ENCODE results near the gene FANCC.

The FANCC gene

GRCh38 chr9:95174038-95174437, 143.5 kb downstream of the FANCC start:
- H3K4me3 Mint-ChIP-seq: no peak overlapping the region
- DNase-seq (ENCODE audit: low spot score): no peak
- H3K27ac Mint-ChIP-seq: no peak overlapping the region
- H3K36me3 Mint-ChIP-seq (ENCODE audit: low read depth): peaks cover 6% of the 10 kb centered on the region
- H3K9me3 Mint-ChIP-seq: no peaks in the 10 kb centered on the region
- H3K4me1 Mint-ChIP-seq (ENCODE audit: low read depth): peaks cover 18% of the 10 kb centered on the region
- H3K27me3 Mint-ChIP-seq (ENCODE audit: low read depth): no peaks in the 10 kb centered on the region

- Mint-ChIP-seq H3K27me3 (ENCODE audit: low read depth) (no peaks in the 10 kb centered on the region), H3K4me3 (no peak overlapping the region), H3K36me3 (ENCODE audit: low read depth) (peaks cover 22% of the 10 kb centered on the region), H3K4me1 (ENCODE audit: low read depth) (peaks cover 34% of the 10 kb centered on the region), H3K27ac (no peak overlapping the region), H3K9me3 (peaks cover 13% of the 10 kb centered on the region)
- no peak for DNase-seq (ENCODE audit: low spot score)
These were observed 145.9 kb downstream of the FANCC start for GRCh38 chr9:95171596-95171995.

- DNase-seq (ENCODE audit: low spot score): peak; percentile 38
- H3K27me3 Mint-ChIP-seq (ENCODE audit: low read depth): no peaks in the 10 kb centered on the region
- H3K27ac Mint-ChIP-seq: peak overlapping the region; percentile 84
- peaks cover 34% of the 10 kb centered on the region for H3K4me1 Mint-ChIP-seq (ENCODE audit: low read depth)
- H3K4me3 Mint-ChIP-seq: peak overlapping the region; percentile 69
- H3K9me3 Mint-ChIP-seq: peaks cover 13% of the 10 kb centered on the region
- peaks cover 22% of the 10 kb centered on the region for H3K36me3 Mint-ChIP-seq (ENCODE audit: low read depth)
These were observed 146.5 kb downstream of the FANCC start for GRCh38 chr9:95171001-95171400.

DNA sequence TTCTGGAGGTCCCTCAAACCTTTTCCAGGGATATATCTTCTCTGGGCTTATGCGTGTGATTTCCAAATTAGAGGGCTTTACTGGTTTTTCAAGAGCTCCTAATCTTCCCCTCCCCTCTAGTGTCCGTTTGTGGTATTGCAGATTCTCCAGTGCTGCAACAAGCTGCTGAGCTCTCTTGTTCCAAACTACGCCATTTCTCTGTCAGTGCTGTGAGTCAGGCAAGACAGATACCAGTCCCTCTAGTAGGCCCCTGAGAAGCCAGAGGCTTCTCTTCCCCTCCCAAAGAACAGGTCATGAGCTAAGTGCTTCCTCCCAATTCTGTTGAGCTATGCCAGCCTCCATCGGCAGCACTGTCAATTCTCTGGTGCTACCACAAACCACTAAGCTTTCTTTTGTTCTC, 149.5 kb downstream of the FANCC start:
- peaks cover 25% of the 10 kb centered on the region for H3K9me3 Mint-ChIP-seq
- H3K27ac Mint-ChIP-seq: peak overlapping the region; percentile 64
- no peaks in the 10 kb centered on the region for H3K27me3 Mint-ChIP-seq (ENCODE audit: low read depth)
- DNase-seq (ENCODE audit: low spot score): peak; percentile 65
- H3K4me3 Mint-ChIP-seq: peak overlapping the region; percentile 12
- peaks cover 29% of the 10 kb centered on the region for H3K36me3 Mint-ChIP-seq (ENCODE audit: low read depth)
- H3K4me1 Mint-ChIP-seq (ENCODE audit: low read depth): peaks cover 34% of the 10 kb centered on the region

- Mint-ChIP-seq H3K4me1 (ENCODE audit: low read depth) (peaks cover 18% of the 10 kb centered on the region), H3K27me3 (ENCODE audit: low read depth) (no peaks in the 10 kb centered on the region), H3K4me3 (no peak overlapping the region), H3K27ac (no peak overlapping the region), H3K9me3 (peaks cover 25% of the 10 kb centered on the region), H3K36me3 (ENCODE audit: low read depth) (peaks cover 42% of the 10 kb centered on the region)
- DNase-seq (ENCODE audit: low spot score): no peak
These were observed 152.5 kb downstream of the FANCC start for GRCh38 chr9:95165004-95165403.

DNA sequence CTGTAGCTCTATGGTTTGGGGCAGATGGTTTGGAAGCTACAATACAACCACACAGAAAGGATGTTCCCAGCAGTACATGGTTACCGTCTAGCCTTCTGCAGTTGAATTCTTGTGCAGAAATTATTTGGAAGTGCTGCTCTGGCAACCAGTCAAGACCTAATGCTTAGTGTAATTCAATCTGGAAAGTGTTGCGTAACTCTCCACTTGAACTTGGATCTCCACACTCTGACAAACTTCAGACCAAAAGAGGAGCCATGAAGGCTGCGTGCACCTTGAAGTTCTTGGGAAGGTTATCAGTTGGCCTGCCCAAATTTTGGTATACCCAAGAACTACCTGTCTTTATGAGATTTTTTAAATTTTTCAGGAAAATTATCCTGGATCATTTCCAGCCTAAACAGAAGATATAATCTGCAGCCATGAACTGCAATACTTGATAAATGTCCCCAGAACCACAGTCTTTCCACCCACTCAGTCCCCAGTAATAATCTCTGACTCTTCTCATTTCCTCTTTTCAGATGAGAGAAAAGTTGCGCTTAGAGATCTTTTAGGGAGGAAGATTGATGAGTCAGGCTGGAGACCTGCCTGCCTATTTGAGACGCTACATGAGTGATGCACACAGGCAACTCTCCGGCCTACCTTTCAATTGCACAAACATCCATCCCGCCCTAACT, 159.9 kb downstream of the FANCC start:
- no peak overlapping the region for H3K4me3 Mint-ChIP-seq
- DNase-seq (ENCODE audit: low spot score): no peak
- peaks cover 4% of the 10 kb centered on the region for H3K9me3 Mint-ChIP-seq
- H3K4me1 Mint-ChIP-seq (ENCODE audit: low read depth): peaks cover 5% of the 10 kb centered on the region
- H3K27me3 Mint-ChIP-seq (ENCODE audit: low read depth): no peaks in the 10 kb centered on the region
- peaks cover 18% of the 10 kb centered on the region for H3K36me3 Mint-ChIP-seq (ENCODE audit: low read depth)
- H3K27ac Mint-ChIP-seq: no peak overlapping the region

DNA sequence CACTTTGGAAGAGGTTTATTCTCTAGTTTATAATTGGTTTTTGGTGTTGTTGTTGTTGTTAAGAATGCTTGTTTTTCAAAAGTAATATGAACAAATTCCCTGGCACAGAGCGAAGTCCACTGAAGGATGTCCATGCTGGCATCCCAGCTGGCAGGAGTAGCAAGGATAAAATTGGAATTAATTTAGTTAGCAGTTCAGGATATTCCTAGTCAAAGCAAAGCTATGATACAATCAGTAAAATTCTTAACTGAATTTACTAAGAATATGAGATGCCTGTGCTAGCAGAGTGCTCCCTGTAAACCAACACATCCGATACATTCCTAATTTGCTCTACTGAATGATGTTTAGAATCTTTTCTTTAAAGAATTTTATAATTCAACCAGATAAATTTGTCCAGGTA, 161.4 kb downstream of the FANCC start:
- DNase-seq (ENCODE audit: low spot score): no peak
- H3K27ac Mint-ChIP-seq: no peak overlapping the region
- H3K9me3 Mint-ChIP-seq: peaks cover 4% of the 10 kb centered on the region
- peaks cover 7% of the 10 kb centered on the region for H3K4me1 Mint-ChIP-seq (ENCODE audit: low read depth)
- H3K27me3 Mint-ChIP-seq (ENCODE audit: low read depth): no peaks in the 10 kb centered on the region
- H3K36me3 Mint-ChIP-seq (ENCODE audit: low read depth): peaks cover 13% of the 10 kb centered on the region
- no peak overlapping the region for H3K4me3 Mint-ChIP-seq

DNA sequence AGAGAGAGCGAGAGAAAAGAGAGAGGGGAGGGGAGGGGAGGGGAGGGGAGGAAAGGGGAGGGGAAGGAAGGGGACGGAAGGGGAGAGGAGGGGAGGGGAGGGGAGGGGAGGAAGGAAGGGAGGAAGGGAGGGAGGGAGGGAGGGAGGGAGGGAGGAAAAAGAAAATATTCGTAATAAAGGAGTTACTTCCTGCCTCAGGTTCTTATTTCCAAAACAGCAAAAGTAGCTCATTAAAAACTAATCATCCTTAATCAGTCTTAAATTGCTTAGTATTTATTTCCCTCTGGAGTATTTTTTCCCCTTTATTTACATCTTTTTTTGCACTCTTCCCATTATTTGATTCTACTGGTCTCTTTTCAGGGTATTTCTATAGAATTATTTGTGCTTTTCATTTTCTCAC, 162.3 kb downstream of the FANCC start:
- Mint-ChIP-seq H3K36me3 (ENCODE audit: low read depth) (peaks cover 8% of the 10 kb centered on the region), H3K9me3 (peaks cover 4% of the 10 kb centered on the region), H3K4me1 (ENCODE audit: low read depth) (peaks cover 7% of the 10 kb centered on the region), H3K27ac (no peak overlapping the region), H3K4me3 (no peak overlapping the region), H3K27me3 (ENCODE audit: low read depth) (no peaks in the 10 kb centered on the region)
- DNase-seq (ENCODE audit: low spot score): no peak

DNA sequence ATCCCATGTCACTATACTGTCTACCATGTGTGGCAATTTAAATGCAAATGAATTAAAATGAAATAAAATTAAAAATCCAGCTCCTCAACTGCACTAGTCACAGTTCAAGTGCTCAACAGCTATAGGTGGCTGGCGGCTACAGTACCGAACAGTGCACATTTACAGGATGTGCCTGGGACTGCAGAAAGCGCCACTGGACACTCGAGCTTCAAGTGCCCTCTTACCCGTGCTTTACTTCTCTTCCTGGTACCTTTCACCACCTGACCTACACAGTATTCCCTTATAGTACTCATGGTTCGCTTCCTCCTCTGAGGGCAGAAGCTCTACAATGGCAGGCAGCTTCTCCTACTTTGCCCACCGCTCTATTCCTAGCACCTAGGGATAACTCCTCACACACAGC, 166.6 kb downstream of the FANCC start:
- H3K27me3 Mint-ChIP-seq (ENCODE audit: low read depth): no peaks in the 10 kb centered on the region
- no peak for DNase-seq (ENCODE audit: low spot score)
- H3K4me3 Mint-ChIP-seq: no peak overlapping the region
- H3K9me3 Mint-ChIP-seq: no peaks in the 10 kb centered on the region
- no peak overlapping the region for H3K27ac Mint-ChIP-seq
- H3K4me1 Mint-ChIP-seq (ENCODE audit: low read depth): peaks cover 5% of the 10 kb centered on the region
- H3K36me3 Mint-ChIP-seq (ENCODE audit: low read depth): peaks cover 5% of the 10 kb centered on the region

DNA sequence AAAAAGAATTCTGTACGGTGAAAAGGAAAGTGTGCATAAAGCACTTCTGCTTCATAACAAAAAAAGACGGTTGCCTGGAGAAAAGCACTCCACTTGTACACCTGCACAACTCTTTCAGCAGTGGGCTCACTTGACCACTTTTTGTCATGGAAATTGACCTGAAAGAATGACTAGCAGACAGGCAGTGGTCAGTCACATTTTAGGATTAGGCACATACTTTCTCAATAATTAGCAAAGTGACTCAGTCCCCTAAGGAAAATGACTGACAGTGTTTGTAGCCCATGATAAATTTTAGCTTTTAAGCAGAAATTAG, 169.3 kb downstream of the FANCC start:
- no peak overlapping the region for H3K27ac Mint-ChIP-seq

GRCh38 chr9:95147452-95148207, 169.9 kb downstream of the FANCC start:
- Mint-ChIP-seq H3K36me3 (ENCODE audit: low read depth) (peaks cover 2% of the 10 kb centered on the region), H3K4me3 (no peak overlapping the region), H3K4me1 (ENCODE audit: low read depth) (peaks cover 3% of the 10 kb centered on the region), H3K27ac (no peak overlapping the region), H3K27me3 (ENCODE audit: low read depth) (no peaks in the 10 kb centered on the region), H3K9me3 (no peaks in the 10 kb centered on the region)
- DNase-seq (ENCODE audit: low spot score): no peak

More for the DNA sequence above, 169.3 kb downstream of the FANCC start:
- H3K27me3 Mint-ChIP-seq (ENCODE audit: low read depth): no peaks in the 10 kb centered on the region
- peaks cover 3% of the 10 kb centered on the region for H3K4me1 Mint-ChIP-seq (ENCODE audit: low read depth)
- no peak overlapping the region for H3K4me3 Mint-ChIP-seq
- H3K36me3 Mint-ChIP-seq (ENCODE audit: low read depth): peaks cover 2% of the 10 kb centered on the region
- DNase-seq (ENCODE audit: low spot score): no peak
- H3K9me3 Mint-ChIP-seq: no peaks in the 10 kb centered on the region

GRCh38 chr9:95143591-95144561, 173.6 kb downstream of the FANCC start:
- Mint-ChIP-seq H3K27me3 (ENCODE audit: low read depth) (no peaks in the 10 kb centered on the region), H3K4me3 (no peak overlapping the region), H3K4me1 (ENCODE audit: low read depth) (peaks cover 2% of the 10 kb centered on the region), H3K36me3 (ENCODE audit: low read depth) (no peaks in the 10 kb centered on the region), H3K9me3 (no peaks in the 10 kb centered on the region), H3K27ac (no peak overlapping the region)
- DNase-seq (ENCODE audit: low spot score): no peak

DNA sequence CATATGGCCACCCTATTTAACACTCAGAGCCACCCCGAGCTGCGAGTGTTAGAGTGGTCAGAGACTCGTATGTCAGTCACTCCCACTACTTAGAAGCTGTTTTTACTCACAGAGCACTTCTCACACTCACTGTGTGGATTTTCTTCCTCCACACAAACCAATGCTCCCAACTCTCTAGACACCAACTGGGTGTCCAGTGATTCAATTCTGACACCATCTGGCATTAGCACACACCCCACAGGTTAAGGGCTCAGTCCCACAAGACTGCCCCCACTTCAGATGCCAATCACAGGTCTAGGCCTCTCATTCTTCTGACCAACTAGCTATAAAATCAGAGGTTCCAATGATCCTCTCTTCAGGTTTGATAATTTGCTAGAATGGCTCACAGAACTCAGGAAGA, 174.8 kb downstream of the FANCC start:
- Mint-ChIP-seq H3K36me3 (ENCODE audit: low read depth) (no peaks in the 10 kb centered on the region), H3K9me3 (no peaks in the 10 kb centered on the region), H3K27me3 (ENCODE audit: low read depth) (no peaks in the 10 kb centered on the region), H3K4me1 (ENCODE audit: low read depth) (peaks cover 2% of the 10 kb centered on the region), H3K4me3 (no peak overlapping the region), H3K27ac (no peak overlapping the region)
- DNase-seq (ENCODE audit: low spot score): no peak

- Mint-ChIP-seq H3K36me3 (ENCODE audit: low read depth) (no peaks in the 10 kb centered on the region), H3K27me3 (ENCODE audit: low read depth) (no peaks in the 10 kb centered on the region), H3K27ac (no peak overlapping the region), H3K9me3 (no peaks in the 10 kb centered on the region), H3K4me3 (no peak overlapping the region), H3K4me1 (ENCODE audit: low read depth) (peaks cover 2% of the 10 kb centered on the region)
- DNase-seq (ENCODE audit: low spot score): no peak
These were observed 175.2 kb downstream of the FANCC start for GRCh38 chr9:95142315-95142714.

Measured in T-helper 2 cell treated with Interferon-gamma antibody and Interleukin-4, amounts not matched to agents 5 μg/mL and 100 μg/mL, for 36 hours (primary cell).